Cerebellar cortex (tissue), 1 donor: ENCODE results near the gene PAX3.

Source experiments
- DNase-seq: peaks from one replicate; pipeline ENCODE4 v3.0.0-alpha.2; 2015; ENCODE audit warnings: low spot score

PAX3 gene

GRCh38 chr2:222269132-222269531, 29.7 kb downstream of the PAX3 start:
- no peak for DNase-seq

GRCh38 chr2:222268311-222268990, 30.3 kb downstream of the PAX3 start:
- DNase-seq = no peak

- DNase-seq = no peak
These were observed 33.9 kb downstream of the PAX3 start for GRCh38 chr2:222264791-222265320.

GRCh38 chr2:222261504-222261903, 37.3 kb downstream of the PAX3 start:
- no peak for DNase-seq

GRCh38 chr2:222257645-222258044, 41.2 kb downstream of the PAX3 start:
- DNase-seq = no peak

- DNase-seq = no peak
These were observed 42.5 kb downstream of the PAX3 start for GRCh38 chr2:222256250-222256649.

- DNase-seq = no peak
These were observed 43.7 kb downstream of the PAX3 start for GRCh38 chr2:222255090-222255489.

- no peak for DNase-seq
These were observed 48.5 kb downstream of the PAX3 start for GRCh38 chr2:222250313-222250712.

GRCh38 chr2:222249444-222249843, 49.4 kb downstream of the PAX3 start:
- DNase-seq = no peak

GRCh38 chr2:222248818-222249217, 50.0 kb downstream of the PAX3 start:
- DNase-seq = no peak

- DNase-seq = no peak
These were observed 50.5 kb downstream of the PAX3 start for GRCh38 chr2:222248256-222248655.

GRCh38 chr2:222242532-222242931, 56.3 kb downstream of the PAX3 start:
- DNase-seq = no peak

GRCh38 chr2:222241128-222241870, 57.5 kb downstream of the PAX3 start:
- no peak for DNase-seq

GRCh38 chr2:222240676-222241049, 58.1 kb downstream of the PAX3 start:
- no peak for DNase-seq

GRCh38 chr2:222239945-222240675, 58.7 kb downstream of the PAX3 start:
- DNase-seq = no peak

GRCh38 chr2:222239091-222239490, 59.7 kb downstream of the PAX3 start:
- DNase-seq = no peak

GRCh38 chr2:222238072-222238471, 60.7 kb downstream of the PAX3 start:
- no peak for DNase-seq

- no peak for DNase-seq
These were observed 66.0 kb downstream of the PAX3 start for GRCh38 chr2:222232839-222233238.

- DNase-seq = no peak
These were observed 66.4 kb downstream of the PAX3 start for GRCh38 chr2:222232372-222232771.

GRCh38 chr2:222228054-222228453, 70.7 kb downstream of the PAX3 start:
- DNase-seq = no peak

- DNase-seq = no peak
These were observed 80.0 kb downstream of the PAX3 start for GRCh38 chr2:222218786-222219185.

GRCh38 chr2:222217712-222218111, 81.1 kb downstream of the PAX3 start:
- DNase-seq = no peak

GRCh38 chr2:222214885-222215284, 83.9 kb downstream of the PAX3 start:
- no peak for DNase-seq
